Effector CD8-positive, alpha-beta T cell (primary cell): ENCODE measurements around the gene CADM1.

Source experiments
- DNase-seq: peaks from one replicate; lab custom pipeline; 2025; lab: John Stamatoyannopoulos, UW

Gene CADM1

GRCh38 chr11:115279813-115280761, 224.1 kb downstream of the CADM1 start:
- no peak for DNase-seq

GRCh38 chr11:115276799-115277198, 227.4 kb downstream of the CADM1 start:
- DNase-seq, result no peak

- DNase-seq, result no peak
Observed at GRCh38 chr11:115276191-115276590, 228.0 kb downstream of the CADM1 start.

- no peak for DNase-seq
Observed at GRCh38 chr11:115275045-115275444, 229.2 kb downstream of the CADM1 start.

GRCh38 chr11:115272925-115273324, 231.3 kb downstream of the CADM1 start:
- no peak for DNase-seq

- no peak for DNase-seq
Observed at GRCh38 chr11:115271643-115272042, 232.6 kb downstream of the CADM1 start.

GRCh38 chr11:115269191-115269950, 234.8 kb downstream of the CADM1 start:
- DNase-seq, result no peak

GRCh38 chr11:115267871-115268270, 236.3 kb downstream of the CADM1 start:
- DNase-seq, result no peak

GRCh38 chr11:115267238-115267781, 236.9 kb downstream of the CADM1 start:
- no peak for DNase-seq

- DNase-seq, result no peak
Observed at GRCh38 chr11:115266066-115266639, 238.1 kb downstream of the CADM1 start.

GRCh38 chr11:115263799-115264656, 240.2 kb downstream of the CADM1 start:
- no peak for DNase-seq

- no peak for DNase-seq
Observed at GRCh38 chr11:115258216-115258615, 246.0 kb downstream of the CADM1 start.

- DNase-seq, result no peak
Observed at GRCh38 chr11:115257678-115258077, 246.5 kb downstream of the CADM1 start.

- DNase-seq, result no peak
Observed at GRCh38 chr11:115257270-115257669, 246.9 kb downstream of the CADM1 start.

- no peak for DNase-seq
Observed at GRCh38 chr11:115256397-115257197, 247.6 kb downstream of the CADM1 start.

- no peak for DNase-seq
Observed at GRCh38 chr11:115255006-115255762, 249.0 kb downstream of the CADM1 start.

GRCh38 chr11:115251126-115251525, 253.1 kb downstream of the CADM1 start:
- no peak for DNase-seq

GRCh38 chr11:115249061-115249578, 255.1 kb downstream of the CADM1 start:
- no peak for DNase-seq

GRCh38 chr11:115247953-115248352, 256.3 kb downstream of the CADM1 start:
- DNase-seq, result no peak
